GM13977 (cell line): Measurements from ENCODE around the gene VAV1.

ENCODE experiments used
- DNase-seq: peaks from one replicate; pipeline ENCODE4 v3.0.0; 2012; ENCODE audit warnings: low spot score
- CTCF ChIP-seq: IDR thresholded peaks from 2 replicates; pipeline ENCODE4 v1.5.1; 2012; ENCODE audit warnings: mild to moderate bottlenecking, control low read depth; ENCODE audit not compliant: insufficient read depth; ENCODE audit errors: extremely low read depth, missing control alignments
- in situ Hi-C: fragments of 300-500 bp; cut with MboI; formaldehyde crosslinking; loops from one replicate; pipeline ENCODE4 v1.12.0; 2022; ENCODE audit warnings: low sequenced_read_pairs, low pct_unique_long_range_greater_than_20kb, mixed read lengths, inconsistent platforms; ENCODE audit not compliant: unreplicated experiment

The VAV1 gene

GRCh38 chr19:6813659-6814058, 41.2 kb downstream of the VAV1 start:
- no peak for TF ChIP-seq CTCF
- in situ Hi-C loops: no loop called here
- no peak for DNase-seq

- no peak for DNase-seq
- TF ChIP-seq CTCF: no peak
- in situ Hi-C loops: no loop called here
These were observed 44.7 kb downstream of the VAV1 start for GRCh38 chr19:6817179-6817578.

GRCh38 chr19:6818246-6818645, 45.7 kb downstream of the VAV1 start:
- no peak for TF ChIP-seq CTCF
- no peak for DNase-seq
- in situ Hi-C loops: no loop called here

DNA sequence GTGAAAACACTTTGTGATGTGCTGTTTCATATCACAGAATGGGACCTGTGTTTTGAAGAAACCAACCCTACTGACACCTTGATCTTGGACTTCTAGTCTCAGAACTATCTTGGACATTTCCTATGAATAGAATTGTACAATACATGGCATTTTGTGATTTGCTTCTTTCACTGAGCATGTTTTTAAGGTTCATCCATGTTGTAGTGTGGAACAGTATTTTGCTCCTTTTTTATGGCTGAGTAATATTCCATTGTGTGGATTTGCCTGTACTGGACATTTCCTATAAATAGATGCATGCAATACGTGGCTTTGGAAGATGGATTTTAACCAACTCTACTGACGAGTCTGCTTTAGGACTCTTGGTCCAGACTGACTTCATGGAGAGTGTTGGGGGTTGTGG, 46.8 kb downstream of the VAV1 start:
- in situ Hi-C loops: no loop called here

GRCh38 chr19:6820237-6820636, 47.7 kb downstream of the VAV1 start:
- in situ Hi-C loops: no loop called here
- TF ChIP-seq CTCF: no peak
- no peak for DNase-seq

More for the DNA sequence above, 46.8 kb downstream of the VAV1 start:
- no peak for DNase-seq
- no peak for TF ChIP-seq CTCF

DNA sequence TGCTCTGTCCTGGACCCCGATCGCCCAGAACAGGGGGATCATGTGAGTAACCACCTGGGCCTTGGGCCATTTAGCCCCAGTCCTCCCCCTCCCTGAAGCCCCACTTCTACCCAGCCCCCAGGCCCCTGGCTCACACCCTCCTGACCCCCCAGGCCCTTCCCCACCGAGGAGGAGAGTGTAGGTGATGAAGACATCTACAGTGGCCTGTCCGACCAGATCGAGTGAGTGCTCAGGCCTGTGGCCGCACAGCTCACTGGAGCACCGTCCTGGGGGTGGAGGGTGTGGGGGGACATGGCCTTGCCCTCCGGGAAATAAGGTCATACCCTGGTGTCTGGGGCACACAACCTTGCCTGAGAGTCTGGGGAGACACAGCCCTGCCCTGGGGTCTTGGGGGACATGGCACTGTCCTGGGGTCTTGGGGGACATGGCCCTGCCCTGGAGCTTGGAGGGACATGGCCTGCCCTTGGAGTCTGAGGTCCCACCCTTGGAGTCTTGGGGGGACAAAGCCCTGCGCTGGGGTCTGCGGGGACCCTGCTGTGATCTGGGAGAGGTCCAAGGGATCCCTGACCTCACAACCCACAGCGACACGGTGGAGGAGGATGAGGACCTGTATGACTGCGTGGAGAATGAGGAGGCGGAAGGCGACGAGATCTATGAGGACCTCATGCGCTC, 49.3 kb downstream of the VAV1 start:
- in situ Hi-C loops: no loop called here
- DNase-seq: no peak
- TF ChIP-seq CTCF: no peak
